NOMO-1 treated with dmso at 0.1 percent for 144 hours (cell line): ENCODE measurements around the gene TMEM14C.
A peak's percentile ranks its signal among the peaks of the same experiment; 100 is the strongest.
"Not testable (repeated sequence)": the region's sequence is repeated elsewhere in the genome, so short reads cannot be mapped to it uniquely, and the experiment has no call there.

ENCODE experiments used
- DNase-seq: peaks from one replicate; lab custom pipeline; 2025; ENCODE audit not compliant: unreplicated experiment; lab: John Stamatoyannopoulos, UW

The TMEM14C gene

GRCh38 chr6:10720960-10721849 is 1.7 kb upstream of the TMEM14C start:
- DNase-seq, result not testable (repeated sequence)

- no peak for DNase-seq
Observed at GRCh38 chr6:10721850-10722569, 860 bp upstream of the TMEM14C start.

GRCh38 chr6:10722570-10722819 is 375 bp upstream of the TMEM14C start:
- no peak for DNase-seq

- DNase-seq, result no peak
Observed at GRCh38 chr6:10723567-10723881, 654 bp downstream of the TMEM14C start.

GRCh38 chr6:10725044-10725443 is 2.2 kb downstream of the TMEM14C start:
- DNase-seq, result no peak

GRCh38 chr6:10725716-10726115 is 2.8 kb downstream of the TMEM14C start:
- DNase-seq, result no peak

- no peak for DNase-seq
Observed at GRCh38 chr6:10730254-10730653, 7.4 kb downstream of the TMEM14C start.

GRCh38 chr6:10733151-10733715 is 10.4 kb downstream of the TMEM14C start:
- no peak for DNase-seq

- no peak for DNase-seq
Observed at GRCh38 chr6:10733863-10734262, 11.0 kb downstream of the TMEM14C start.

- DNase-seq, result no peak
Observed at GRCh38 chr6:10736731-10737130, 13.9 kb downstream of the TMEM14C start.

GRCh38 chr6:10740061-10740460 is 17.2 kb downstream of the TMEM14C start:
- DNase-seq, result no peak

GRCh38 chr6:10741643-10742042 is 18.8 kb downstream of the TMEM14C start:
- not testable (repeated sequence) for DNase-seq

- no peak for DNase-seq
Observed at GRCh38 chr6:10742251-10742650, 19.4 kb downstream of the TMEM14C start.

GRCh38 chr6:10743515-10743914 is 20.6 kb downstream of the TMEM14C start:
- no peak for DNase-seq

- DNase-seq, result no peak
Observed at GRCh38 chr6:10745116-10745515, 22.2 kb downstream of the TMEM14C start.

GRCh38 chr6:10746915-10747250 is 24.0 kb downstream of the TMEM14C start:
- DNase-seq, result no peak

- DNase-seq, result peak; percentile 96
Observed at GRCh38 chr6:10747251-10747972, 24.5 kb downstream of the TMEM14C start, which contains the start of gene TMEM14B. TMEM14B (plus strand) TSS chr6:10747805; CDS start chr6:10749246, 1,441 bp downstream.

- DNase-seq, result no peak
Observed at GRCh38 chr6:10749734-10750133, 26.9 kb downstream of the TMEM14C start.

- not testable (repeated sequence) for DNase-seq
Observed at GRCh38 chr6:10750568-10750967, 27.7 kb downstream of the TMEM14C start.

- not testable (repeated sequence) for DNase-seq
Observed at GRCh38 chr6:10751757-10752156, 28.9 kb downstream of the TMEM14C start.

- DNase-seq, result no peak
Observed at GRCh38 chr6:10756085-10756484, 33.2 kb downstream of the TMEM14C start.
